ENCODE results near the gene HEATR1. TPM values are rescaled to one million over a fixed set of nuclear protein-coding genes. Genes with fewer than 3 reads are reported as not detected.

HEATR1 gene
- total RNA-seq, 4 donors from 2014 or later, result 11.6 to 17.5 (median 15.8) TPM

- H3K4me3 ChIP-seq, result no peak overlapping the region
- ATAC-seq (no peak), DNase-seq (no peak)
- H3K9me3 ChIP-seq, result no peaks in the 10 kb centered on the region
- H3K27me3 ChIP-seq, result no peaks in the 10 kb centered on the region
- H3K36me3 ChIP-seq, result no peaks in the 10 kb centered on the region
- H3K27ac ChIP-seq, result peak overlapping the region in 2 of 4 donors; percentile 87 to 91
- TF ChIP-seq CTCF (IDR thresholded peaks at IDR 0.05 in 4 of 5, conservative IDR thresholded peaks at IDR 0.05 in 1 of 5) (no peak), POLR2A (IDR thresholded peaks at IDR 0.05) (no peak)
- in situ Hi-C loops (cut with MboI; ENCODE audit: low sequenced_read_pairs in 4 of 4) (loop anchor here in 1 of 4 donors (5.0 kb wide), 1 partner anchor 65 kb away; the partner anchor contains the start of gene ACTN2), intact Hi-C loops (cut with DNase I; ENCODE audit: low total_unique reads) (no loop called here)
- peaks cover 15 to 38% of the 10 kb centered on the region in 2 donors for H3K4me1 ChIP-seq
Observed at GRCh38 chr1:236622407-236622806, 18.1 kb upstream of the HEATR1 start.

GRCh38 chr1:236619398-236619797 lies 15.1 kb upstream of the HEATR1 start:
- H3K4me1 ChIP-seq, result peaks cover 29 to 43% of the 10 kb centered on the region in 2 donors
- TF ChIP-seq POLR2A (IDR thresholded peaks at IDR 0.05), result peak in 1 of 2 donors; percentile 16
- TF ChIP-seq CTCF (IDR thresholded peaks at IDR 0.05 in 4 of 5, conservative IDR thresholded peaks at IDR 0.05 in 1 of 5), result no peak
- DNase-seq (peak; percentile 38 to 55), ATAC-seq (peak; percentile 64 to 65)
- no peaks in the 10 kb centered on the region for H3K9me3 ChIP-seq
- H3K36me3 ChIP-seq, result no peaks in the 10 kb centered on the region
- H3K27ac ChIP-seq, result peak overlapping the region; percentile 81 to 90 (median 87)
- intact Hi-C loops (cut with DNase I; ENCODE audit: low total_unique reads) (loop anchor here (2.0 to 5.0 kb wide), 2 partner anchors 67 to 83 kb away; partner anchors contain the start of gene ACTN2), in situ Hi-C loops (cut with MboI; ENCODE audit: low sequenced_read_pairs in 4 of 4) (loop anchor here in 1 of 4 donors (10.0 kb wide), 1 partner anchor 155 kb away; no protein-coding TSS in a partner anchor)
- H3K4me3 ChIP-seq, result peak overlapping the region in 3 of 4 donors; percentile 1 to 33 (median 29)
- no peaks in the 10 kb centered on the region for H3K27me3 ChIP-seq

GRCh38 chr1:236618507-236618906 lies 14.2 kb upstream of the HEATR1 start:
- ATAC-seq (peak; percentile 70 to 74), DNase-seq (no peak)
- TF ChIP-seq CTCF (IDR thresholded peaks at IDR 0.05 in 4 of 5, conservative IDR thresholded peaks at IDR 0.05 in 1 of 5), result no peak
- TF ChIP-seq POLR2A (IDR thresholded peaks at IDR 0.05), result no peak
- no peaks in the 10 kb centered on the region for H3K9me3 ChIP-seq
- H3K4me1 ChIP-seq, result peaks cover 29 to 38% of the 10 kb centered on the region in 2 donors
- intact Hi-C loops (cut with DNase I; ENCODE audit: low total_unique reads) (loop anchor here (2.0 to 5.0 kb wide), 2 partner anchors 68 to 84 kb away; partner anchors contain the start of gene ACTN2), in situ Hi-C loops (cut with MboI; ENCODE audit: low sequenced_read_pairs in 4 of 4) (loop anchor here in 1 of 4 donors (10.0 kb wide), 1 partner anchor 156 kb away; no protein-coding TSS in a partner anchor)
- H3K27ac ChIP-seq, result peak overlapping the region; percentile 81 to 90 (median 87)
- no peaks in the 10 kb centered on the region for H3K27me3 ChIP-seq
- no peaks in the 10 kb centered on the region for H3K36me3 ChIP-seq
- peak overlapping the region in 2 of 4 donors; percentile 29 to 33 for H3K4me3 ChIP-seq

- in situ Hi-C loops (cut with MboI; ENCODE audit: low sequenced_read_pairs in 4 of 4), result loop anchor here in 1 of 4 donors (10.0 kb wide), 1 partner anchor 159 kb away; no protein-coding TSS in a partner anchor
- ATAC-seq, result peak; percentile 77 to 87
- Histone ChIP-seq H3K27me3 (no peaks in the 10 kb centered on the region), H3K36me3 (no peaks in the 10 kb centered on the region), H3K27ac (peak overlapping the region; percentile 81 to 90 (median 87)), H3K4me1 (peaks cover 29 to 36% of the 10 kb centered on the region in 2 donors), H3K9me3 (no peaks in the 10 kb centered on the region), H3K4me3 (peak overlapping the region in 1 of 4 donors; percentile 8)
- no peak for TF ChIP-seq CTCF (IDR thresholded peaks at IDR 0.05 in 4 of 5, conservative IDR thresholded peaks at IDR 0.05 in 1 of 5)
- TF ChIP-seq POLR2A (IDR thresholded peaks at IDR 0.05), result no peak
- peak in 1 of 2 donors; percentile 57 for DNase-seq
- intact Hi-C loops (cut with DNase I; ENCODE audit: low total_unique reads), result loop anchor here (5.0 kb wide), 1 partner anchor 87 kb away; no protein-coding TSS in a partner anchor
Observed at GRCh38 chr1:236615399-236616148, 11.3 kb upstream of the HEATR1 start.
